GM12892 (cell line): ENCODE data around the gene DHRSX.
"Not testable (repeated sequence)": the region's sequence is repeated elsewhere in the genome, so short reads cannot be mapped to it uniquely, and the experiment has no call there.

Experiments used
- DNase-seq: peaks from one replicate; pipeline ENCODE4 v3.0.0; 2011; ENCODE audit not compliant: insufficient read length
- FAIRE-seq: peaks from 2 replicates; lab custom pipeline; 2011; peaks lifted over from hg19 to GRCh38; lab: Jason Lieb, UNC
- POLR2A ChIP-seq: IDR thresholded peaks from 2 replicates; pipeline ENCODE4 v1.6.1; 2011; ENCODE audit warnings: low read depth, low read length, control low read depth
- POLR2AphosphoS5 ChIP-seq: IDR thresholded peaks from 2 replicates; pipeline ENCODE4 v1.6.1; 2011; ENCODE audit warnings: low read depth, low read length, control low read depth
- TAF1 ChIP-seq: IDR thresholded peaks from 2 replicates; pipeline ENCODE4 v1.6.1; 2011; ENCODE audit warnings: low read depth, mild to moderate bottlenecking, control low read depth, low read length, borderline replicate concordance

The DHRSX gene

DNA sequence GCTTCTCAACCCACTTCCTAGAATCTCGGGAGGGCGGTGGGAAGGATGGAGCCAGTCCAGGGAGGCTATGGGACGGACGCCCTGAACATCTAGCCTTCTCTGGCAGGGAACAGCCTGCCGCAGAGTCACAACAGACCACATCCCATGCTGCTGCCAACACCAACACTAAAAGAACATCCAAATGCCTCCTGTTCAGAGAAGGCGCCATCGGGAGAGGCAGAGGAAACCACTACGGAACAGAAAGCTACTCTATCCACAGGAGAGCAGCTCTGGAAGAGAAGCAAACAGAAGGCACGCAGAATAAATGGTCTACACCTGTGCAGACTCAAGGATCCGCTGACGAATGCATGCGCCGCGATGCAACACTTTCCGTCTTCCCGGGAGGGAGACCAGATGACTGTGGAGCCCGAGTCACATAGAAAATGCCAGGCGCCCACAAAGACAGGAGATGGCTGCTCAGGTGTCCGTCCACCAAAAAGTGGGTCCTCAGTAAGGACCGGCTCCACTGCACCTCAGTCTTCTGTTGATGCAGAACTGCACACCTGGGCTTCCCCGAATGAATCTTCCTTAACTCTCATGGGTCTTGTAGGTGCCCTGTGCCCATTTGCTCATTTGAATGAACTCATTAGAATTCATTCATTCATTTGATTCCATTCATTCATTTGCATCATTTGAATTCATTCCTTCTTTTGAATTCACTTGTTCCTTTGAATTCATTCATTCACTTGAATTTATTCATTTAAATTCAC is 217.5 kb downstream of the DHRSX start:
- no peak for TF ChIP-seq POLR2AphosphoS5
- no peak for TF ChIP-seq POLR2A
- no peak for TF ChIP-seq TAF1
- FAIRE-seq (no peak), DNase-seq (no peak)

DNA sequence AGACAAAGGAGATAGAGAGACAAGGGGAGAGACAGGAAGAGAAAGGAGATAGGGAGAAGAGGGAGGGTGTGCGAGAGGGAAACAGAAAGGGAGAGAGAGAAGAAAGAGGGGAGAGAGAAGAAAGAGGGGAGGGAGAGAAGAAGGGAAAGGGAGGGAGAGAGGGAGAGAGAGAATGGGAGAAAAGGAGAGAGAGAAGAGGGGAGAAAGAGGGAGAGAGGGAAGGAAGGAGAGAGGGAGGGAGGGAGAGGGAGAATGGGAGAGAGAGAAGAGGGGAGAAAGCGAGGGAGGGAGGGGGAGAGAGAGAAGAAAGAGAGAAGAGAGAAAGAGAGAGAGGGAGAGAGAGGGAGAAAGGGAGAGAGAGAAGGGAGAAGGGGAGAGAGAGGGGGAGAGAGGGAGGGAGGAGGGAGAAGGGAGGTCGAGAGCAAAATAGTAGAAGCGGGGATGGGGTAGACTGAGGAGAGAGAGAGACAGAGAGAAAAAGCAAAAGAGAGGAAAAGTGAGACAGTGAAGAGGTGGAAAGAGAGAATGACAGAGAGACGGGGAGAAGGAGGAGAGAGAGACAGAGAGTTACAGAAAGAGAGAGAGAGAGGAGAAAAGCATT is 218.2 kb downstream of the DHRSX start:
- FAIRE-seq = no peak
- TF ChIP-seq POLR2A (no peak), POLR2AphosphoS5 (no peak), TAF1 (no peak)
- no peak for DNase-seq

GRCh38 chrX:2272337-2272736 is 228.4 kb downstream of the DHRSX start:
- DNase-seq (no peak), FAIRE-seq (no peak)
- TF ChIP-seq POLR2A (no peak), POLR2AphosphoS5 (no peak), TAF1 (no peak)

- DNase-seq, FAIRE-seq: not testable (repeated sequence)
Measured at GRCh38 chrX:2271595-2271994, 229.2 kb downstream of the DHRSX start.

DNA sequence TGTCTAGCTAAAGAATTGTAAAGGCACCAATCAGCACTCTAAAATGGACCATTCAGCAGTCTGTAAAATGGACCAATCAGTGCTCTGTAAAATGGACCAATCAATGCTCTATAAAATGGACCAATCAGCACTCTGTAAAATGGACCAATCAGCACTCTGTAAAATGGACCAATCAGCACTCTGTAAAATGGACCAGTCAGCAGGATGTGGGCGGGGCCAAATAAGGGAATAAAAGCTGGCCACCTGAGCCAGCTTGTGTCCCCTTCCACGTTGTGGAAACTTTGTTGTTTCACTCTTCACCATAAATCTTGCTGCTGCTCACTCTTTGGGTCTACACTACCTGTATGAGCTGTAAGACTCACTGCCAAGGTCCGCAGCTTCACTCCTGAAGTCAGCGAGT is 230.0 kb downstream of the DHRSX start:
- not testable (repeated sequence) for FAIRE-seq, DNase-seq

GRCh38 chrX:2267890-2268289 is 232.9 kb downstream of the DHRSX start:
- no peak for TF ChIP-seq POLR2A
- TF ChIP-seq POLR2AphosphoS5 = no peak
- no peak for TF ChIP-seq TAF1
- FAIRE-seq (no peak), DNase-seq (no peak)

- no peak for TF ChIP-seq POLR2A
- no peak for TF ChIP-seq POLR2AphosphoS5
- no peak for TF ChIP-seq TAF1
- FAIRE-seq (peak; percentile 5), DNase-seq (no peak)
Measured at GRCh38 chrX:2266445-2267349, 234.1 kb downstream of the DHRSX start.

DNA sequence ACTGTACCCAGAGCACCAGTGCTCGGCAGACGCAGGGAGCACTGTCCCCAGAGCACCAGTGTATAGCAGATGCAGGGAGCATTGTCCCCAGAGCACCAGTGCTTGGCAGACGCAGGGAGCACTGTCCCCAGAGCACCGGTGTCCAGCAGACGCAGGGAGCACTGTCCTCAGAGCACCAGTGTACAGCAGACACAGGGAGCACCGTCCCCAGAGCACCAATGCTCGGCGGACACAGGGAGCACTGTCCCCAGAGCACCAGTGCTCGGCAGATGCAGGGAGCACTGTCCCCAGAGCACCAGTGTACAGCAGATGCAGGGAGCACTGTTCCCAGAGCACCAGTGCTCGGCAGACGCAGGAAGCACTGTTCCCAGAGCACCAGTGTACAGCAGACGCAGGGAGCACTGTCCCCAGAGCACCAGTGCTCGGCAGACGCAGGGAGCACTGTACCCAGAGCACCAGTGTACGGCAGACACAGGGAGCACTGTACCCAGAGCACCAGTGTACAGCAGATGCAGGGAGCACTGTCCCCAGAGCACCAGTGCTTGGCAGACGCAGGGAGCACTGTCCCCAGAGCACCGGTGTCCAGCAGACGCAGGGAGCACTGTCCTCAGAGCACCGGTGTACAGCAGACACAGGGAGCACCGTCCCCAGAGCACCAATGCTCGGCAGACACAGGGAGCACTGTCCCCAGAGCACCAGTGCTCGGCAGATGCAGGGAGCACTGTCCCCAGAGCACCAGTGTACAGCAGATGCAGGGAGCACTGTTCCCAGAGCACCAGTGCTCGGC is 234.9 kb downstream of the DHRSX start:
- FAIRE-seq, DNase-seq: not testable (repeated sequence)

- FAIRE-seq (no peak), DNase-seq (no peak)
Measured at GRCh38 chrX:2264179-2265030, 236.4 kb downstream of the DHRSX start.

DNA sequence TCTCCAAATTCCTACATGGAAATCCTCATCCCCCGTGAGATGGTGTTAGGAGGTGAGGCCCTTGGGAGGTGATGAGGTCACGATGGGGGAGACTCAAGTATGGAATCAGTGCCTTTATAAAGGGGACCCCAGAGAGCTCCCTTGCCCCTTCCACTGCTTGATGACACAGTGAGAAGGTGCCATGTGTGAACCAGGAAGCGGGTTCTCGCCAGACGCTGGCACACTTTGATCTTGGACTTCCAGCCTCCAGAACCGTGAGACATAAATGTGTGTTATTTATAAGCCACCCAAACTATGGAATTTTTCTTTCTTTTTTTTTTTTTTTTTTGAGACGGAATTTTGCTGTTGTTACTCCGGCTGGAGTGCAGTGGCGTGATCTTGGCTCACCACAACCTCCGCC is 237.6 kb downstream of the DHRSX start:
- FAIRE-seq = no peak

More at GRCh38 chrX:2264179-2265030, 236.4 kb downstream of the DHRSX start:
- TF ChIP-seq POLR2A = no peak
- TF ChIP-seq POLR2AphosphoS5 = no peak
- TF ChIP-seq TAF1 = 0 out of 2 replicates have a peak, but pooled peaks have one; percentile 39

More for the DNA sequence above, 237.6 kb downstream of the DHRSX start:
- no peak for DNase-seq
- no peak for TF ChIP-seq POLR2A
- TF ChIP-seq POLR2AphosphoS5 = no peak
- no peak for TF ChIP-seq TAF1
